H1 (cell line): ENCODE data around the gene CARF.

Source experiments
- ASH2L ChIP-seq: fragments of 200-600, 300-600 bp; sonication (generic); IDR thresholded peaks from one replicate; pipeline ENCODE4 v1.7.1; 2017; ENCODE audit warnings: low read length
- CTCF ChIP-seq, 3 experiments: IDR thresholded peaks; 1 replicate in 2 of 3; 2 replicates in 1 of 3; pipeline versions ENCODE4 v1.5.1 to v1.6.1; 2011; ENCODE audit warnings: low read length in 3 of 3, mild to moderate bottlenecking in 3 of 3, inconsistent platforms in 2 of 3, low read depth in 1 of 3, moderate library complexity in 1 of 3; ENCODE audit not compliant: insufficient read depth in 1 of 3; ENCODE audit errors: control extremely low read depth in 1 of 3
- POLR2AphosphoS5 ChIP-seq: IDR thresholded peaks from 2 replicates; pipeline ENCODE4 v1.6.1; 2011; ENCODE audit warnings: low read depth, low read length
- SIN3A ChIP-seq, 2 experiments: IDR thresholded peaks in 1 of 2; conservative IDR thresholded peaks in 1 of 2; 2 replicates each; pipeline ENCODE4 v1.6.1; 2011 to 2012; ENCODE audit warnings: low read length in 2 of 2, improper control_type of control experiment in 1 of 2, low read depth in 1 of 2, mild to moderate bottlenecking in 1 of 2
- TAF1 ChIP-seq: IDR thresholded peaks from 2 replicates; pipeline ENCODE4 v1.6.1; 2011; ENCODE audit warnings: mild to moderate bottlenecking, low read depth, low read length
- TCF12 ChIP-seq: IDR thresholded peaks from 2 replicates; pipeline ENCODE4 v1.6.1; 2011; ENCODE audit warnings: low read depth, mild to moderate bottlenecking, low read length

- TF ChIP-seq ASH2L (no peak), CTCF (IDR thresholded peaks at IDR 0.05; ENCODE audit: control extremely low read depth in 1 of 3, insufficient read depth in 1 of 3, low read depth in 1 of 3, low read length in 3 of 3) (no peak), SIN3A (conservative IDR thresholded peaks at IDR 0.05 in 1 of 2, IDR thresholded peaks at IDR 0.05 in 1 of 2; ENCODE audit: low read depth in 1 of 2, low read length in 2 of 2) (no peak), TAF1 (no peak), POLR2AphosphoS5 (no peak), TCF12 (no peak)
Observed at GRCh38 chr2:203021991-203022390, 109.9 kb downstream of the CARF start.
